ENCODE results near the gene GLRA1.

The GLRA1 gene

DNA sequence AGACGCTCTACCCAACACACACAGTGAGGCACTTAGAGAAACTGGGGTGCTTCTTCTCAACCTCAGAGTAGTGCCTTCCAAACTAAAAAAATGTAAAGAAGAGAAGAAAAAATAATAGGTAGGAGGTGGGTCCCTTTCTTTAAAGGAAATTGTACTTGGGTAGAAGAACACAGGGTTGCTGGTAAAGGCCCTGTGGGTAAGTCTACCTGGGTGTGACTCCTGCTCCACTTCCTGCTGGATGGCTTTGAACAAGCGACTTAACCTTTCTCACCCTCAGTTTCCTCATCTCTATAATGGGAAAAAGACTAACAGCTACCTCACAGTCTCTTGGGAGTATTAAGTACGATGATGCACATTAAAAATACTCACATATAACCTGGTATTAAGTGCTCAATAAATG lies 32.1 kb upstream of the GLRA1 start:
- no peak for TF ChIP-seq CTCF (IDR thresholded peaks at IDR 0.05; ENCODE audit: insufficient read depth, low read depth, low read length, missing control alignments)
- H3K4me3 ChIP-seq (ENCODE audit: low read length): no peak overlapping the region
- no peak for DNase-seq (ENCODE audit: low read depth)

- DNase-seq (ENCODE audit: low read depth): no peak
- H3K4me3 ChIP-seq (ENCODE audit: low read length): no peak overlapping the region
- TF ChIP-seq CTCF (IDR thresholded peaks at IDR 0.05; ENCODE audit: insufficient read depth, low read depth, low read length, missing control alignments): no peak
Measured at GRCh38 chr5:151954255-151954654, 29.6 kb upstream of the GLRA1 start.

GRCh38 chr5:151953833-151954232 lies 29.2 kb upstream of the GLRA1 start:
- no peak for TF ChIP-seq CTCF (IDR thresholded peaks at IDR 0.05; ENCODE audit: insufficient read depth, low read depth, low read length, missing control alignments)
- H3K4me3 ChIP-seq (ENCODE audit: low read length): no peak overlapping the region

GRCh38 chr5:151952238-151952637 lies 27.6 kb upstream of the GLRA1 start:
- no peak overlapping the region for H3K4me3 ChIP-seq (ENCODE audit: low read length)
- no peak for TF ChIP-seq CTCF (IDR thresholded peaks at IDR 0.05; ENCODE audit: insufficient read depth, low read depth, low read length, missing control alignments)
- DNase-seq (ENCODE audit: low read depth): no peak

More at GRCh38 chr5:151953833-151954232, 29.2 kb upstream of the GLRA1 start:
- DNase-seq (ENCODE audit: low read depth): no peak

DNA sequence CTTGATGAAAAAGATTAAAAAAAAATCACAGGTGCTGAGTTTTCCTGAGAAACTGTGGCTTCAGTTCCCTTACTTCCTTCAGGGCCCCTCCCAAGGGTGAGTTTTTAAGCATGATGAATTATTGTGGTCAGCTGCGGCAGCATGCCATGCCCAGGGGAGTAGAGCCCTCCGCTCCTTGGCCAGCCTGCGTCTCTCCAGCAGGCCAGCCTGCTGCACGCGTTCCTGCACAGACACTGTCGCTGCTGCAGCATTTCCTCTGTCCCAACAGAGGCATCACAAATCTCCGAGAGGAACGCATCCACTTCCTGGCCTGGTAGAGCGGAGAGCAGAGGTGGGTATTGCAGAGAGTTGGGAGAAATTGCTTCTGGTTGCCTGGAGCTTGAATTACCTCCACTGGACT lies 26.1 kb upstream of the GLRA1 start:
- no peak overlapping the region for H3K4me3 ChIP-seq (ENCODE audit: low read length)
- DNase-seq (ENCODE audit: low read depth): no peak
- TF ChIP-seq CTCF (IDR thresholded peaks at IDR 0.05; ENCODE audit: insufficient read depth, low read depth, low read length, missing control alignments): no peak

- no peak for TF ChIP-seq CTCF (IDR thresholded peaks at IDR 0.05; ENCODE audit: insufficient read depth, low read depth, low read length, missing control alignments)
- no peak for DNase-seq (ENCODE audit: low read depth)
Measured at GRCh38 chr5:151949701-151950308, 25.2 kb upstream of the GLRA1 start.

GRCh38 chr5:151949113-151949512 lies 24.5 kb upstream of the GLRA1 start:
- H3K4me3 ChIP-seq (ENCODE audit: low read length): no peak overlapping the region
- no peak for TF ChIP-seq CTCF (IDR thresholded peaks at IDR 0.05; ENCODE audit: insufficient read depth, low read depth, low read length, missing control alignments)
- DNase-seq (ENCODE audit: low read depth): no peak

More at GRCh38 chr5:151949701-151950308, 25.2 kb upstream of the GLRA1 start:
- no peak overlapping the region for H3K4me3 ChIP-seq (ENCODE audit: low read length)

Measured in epithelial cell of esophagus (primary cell).